Gastroesophageal sphincter (tissue), 4 donors: Measurements from ENCODE around the gene DIP2C. TPM values are rescaled to one million over a fixed set of nuclear protein-coding genes. Genes with fewer than 3 reads are reported as not detected.

Experiments used
- ATAC-seq: fragments of 150-250 bp; one replicate; pipeline ENCODE4 v1.9.1; 2016; ENCODE audit warnings: mild to moderate bottlenecking, moderate library complexity
- H3K27ac ChIP-seq, 4 donors: fragments of 200-600 bp; sonication (generic) in 3 of 4; 1 replicate in 3 of 4; 2 replicates in 1 of 4; pipeline ENCODE4 v1.5.1; 2016 to 2019
- H3K27me3 ChIP-seq: fragments of 200-600 bp; sonication (generic); one replicate; pipeline ENCODE4 v1.5.1; 2019
- H3K36me3 ChIP-seq, 2 donors: fragments of 200-600 bp; sonication (generic); one replicate each; pipeline ENCODE4 v1.5.1; 2019; ENCODE audit warnings: control low read depth in 1 of 2
- H3K4me1 ChIP-seq, 3 donors: fragments of 200-600 bp; sonication (generic); 1 replicate in 2 of 3; 2 replicates in 1 of 3; pipeline ENCODE4 v1.5.1; 2016 to 2019; ENCODE audit warnings: control low read depth in 2 of 3
- H3K4me3 ChIP-seq, 2 donors: fragments of 200-600 bp; sonication (generic); one replicate each; pipeline ENCODE4 v1.5.1; 2019; ENCODE audit warnings: mild to moderate bottlenecking in 1 of 2, moderate library complexity in 1 of 2
- H3K9me3 ChIP-seq, 3 donors: fragments of 200-600 bp; sonication (generic); one replicate each; pipeline ENCODE4 v1.5.1; 2017 to 2019; ENCODE audit warnings: control low read depth in 2 of 3
- EP300 ChIP-seq: sonication (generic); formaldehyde crosslinking; IDR thresholded peaks from one replicate; pipeline ENCODE4 v1.6.1; 2017; ENCODE audit warnings: antibody characterized with exemption, mild to moderate bottlenecking
- POLR2A ChIP-seq, 2 donors: fragments of 450-650 bp; IDR thresholded peaks; one replicate each; pipeline ENCODE4 v1.6.1; 2017; ENCODE audit warnings: antibody characterized with exemption in 2 of 2, mild to moderate bottlenecking in 2 of 2, moderate library complexity in 1 of 2
- POLR2AphosphoS5 ChIP-seq: sonication (generic); formaldehyde crosslinking; IDR thresholded peaks from one replicate; pipeline ENCODE4 v1.6.1; 2017; ENCODE audit warnings: antibody characterized with exemption
- WGBS, 2 donors: methylation state at CpG; one replicate each; pipeline ENCODE4 v1.1.5; 2018; ENCODE audit warnings: low coverage in 1 of 2; 5-methylcytosine and 5-hydroxymethylcytosine counted together
- total RNA-seq, 4 donors: library from RNA; depleted of rRNA; stranded (reverse); fragments of >200 nt; gene quantifications; one replicate each; pipeline ENCODE4 v1.1.0, GENCODE V29; 2016
- TF ChIP-seq, protein P1 (sequence below), 4 experiments: fragments of 200-600 bp in 2 of 4; fragments of 450-650 bp in 2 of 4; sonication (generic) in 1 of 4; IDR thresholded peaks; one replicate each; pipeline ENCODE4 v1.5.1; 2017 to 2019; ENCODE audit warnings: antibody characterized with exemption in 4 of 4, mild to moderate bottlenecking in 2 of 4, moderate library complexity in 2 of 4

DIP2C gene
- total RNA-seq, 4 donors from 2014 or later: 40.8 to 73.8 (median 47.7) TPM

GRCh38 chr10:234708-235406 is 454.6 kb downstream of the DIP2C start:
- Histone ChIP-seq H3K9me3 (no peaks in the 10 kb centered on the region), H3K27me3 (no peaks in the 10 kb centered on the region), H3K4me3 (no peak overlapping the region), H3K36me3 (peaks cover 4 to 33% of the 10 kb centered on the region in 2 donors), H3K27ac (no peak overlapping the region), H3K4me1 (no peaks in the 10 kb centered on the region)
- ATAC-seq: no peak
- WGBS, 2 donors: 84 to 96% methylated on average over 6 to 9 of the region's 9 CpGs
- TF ChIP-seq, protein P1, sequence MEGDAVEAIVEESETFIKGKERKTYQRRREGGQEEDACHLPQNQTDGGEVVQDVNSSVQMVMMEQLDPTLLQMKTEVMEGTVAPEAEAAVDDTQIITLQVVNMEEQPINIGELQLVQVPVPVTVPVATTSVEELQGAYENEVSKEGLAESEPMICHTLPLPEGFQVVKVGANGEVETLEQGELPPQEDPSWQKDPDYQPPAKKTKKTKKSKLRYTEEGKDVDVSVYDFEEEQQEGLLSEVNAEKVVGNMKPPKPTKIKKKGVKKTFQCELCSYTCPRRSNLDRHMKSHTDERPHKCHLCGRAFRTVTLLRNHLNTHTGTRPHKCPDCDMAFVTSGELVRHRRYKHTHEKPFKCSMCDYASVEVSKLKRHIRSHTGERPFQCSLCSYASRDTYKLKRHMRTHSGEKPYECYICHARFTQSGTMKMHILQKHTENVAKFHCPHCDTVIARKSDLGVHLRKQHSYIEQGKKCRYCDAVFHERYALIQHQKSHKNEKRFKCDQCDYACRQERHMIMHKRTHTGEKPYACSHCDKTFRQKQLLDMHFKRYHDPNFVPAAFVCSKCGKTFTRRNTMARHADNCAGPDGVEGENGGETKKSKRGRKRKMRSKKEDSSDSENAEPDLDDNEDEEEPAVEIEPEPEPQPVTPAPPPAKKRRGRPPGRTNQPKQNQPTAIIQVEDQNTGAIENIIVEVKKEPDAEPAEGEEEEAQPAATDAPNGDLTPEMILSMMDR (IDR thresholded peaks at IDR 0.05): no peak
- TF ChIP-seq POLR2AphosphoS5: no peak
- no peak for TF ChIP-seq POLR2A (IDR thresholded peaks at IDR 0.05)
- TF ChIP-seq EP300: no peak

- Histone ChIP-seq H3K9me3 (no peaks in the 10 kb centered on the region), H3K27me3 (no peaks in the 10 kb centered on the region), H3K27ac (no peak overlapping the region), H3K4me1 (no peaks in the 10 kb centered on the region), H3K36me3 (peaks cover 4 to 13% of the 10 kb centered on the region in 2 donors), H3K4me3 (no peak overlapping the region)
- 92 to 100% methylated on average over 2 to 8 of the region's 11 CpGs for WGBS, 2 donors
- ATAC-seq: no peak
- TF ChIP-seq EP300 (no peak), POLR2A (IDR thresholded peaks at IDR 0.05) (no peak), POLR2AphosphoS5 (no peak)
- TF ChIP-seq, protein P1 (IDR thresholded peaks at IDR 0.05): no peak
Observed at GRCh38 chr10:232878-233277, 456.6 kb downstream of the DIP2C start.

DNA sequence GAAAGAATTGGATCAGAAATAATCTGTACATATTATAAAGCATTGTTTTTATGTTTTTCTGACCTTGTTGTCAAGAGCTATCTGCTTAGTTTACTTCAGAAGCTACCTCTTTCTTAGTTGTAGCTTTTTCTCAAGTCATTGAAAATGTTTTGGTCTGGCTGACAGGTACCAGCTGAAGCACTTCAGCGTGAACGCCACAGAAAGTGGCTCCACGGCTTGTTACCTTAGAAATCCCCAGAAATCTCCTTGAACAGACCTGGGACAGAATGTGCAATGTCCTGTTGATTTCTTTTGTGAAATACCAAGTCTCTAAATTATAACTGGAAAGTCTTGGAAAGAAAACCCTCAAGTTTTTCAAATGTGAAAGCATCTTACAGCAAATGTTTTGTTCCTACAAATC is 457.4 kb downstream of the DIP2C start:
- Histone ChIP-seq H3K27me3 (no peaks in the 10 kb centered on the region), H3K36me3 (peaks cover 0 to 5% of the 10 kb centered on the region in 2 donors), H3K4me3 (no peak overlapping the region), H3K9me3 (no peaks in the 10 kb centered on the region), H3K27ac (peak overlapping the region in 1 of 4 donors; percentile 16), H3K4me1 (no peaks in the 10 kb centered on the region)
- no peak for ATAC-seq
- TF ChIP-seq EP300 (no peak), POLR2A (IDR thresholded peaks at IDR 0.05) (no peak), POLR2AphosphoS5 (no peak)
- TF ChIP-seq, protein P1 (IDR thresholded peaks at IDR 0.05): no peak
- WGBS, 2 donors: 74 to 96% methylated on average over 3 of the region's 3 CpGs

- Histone ChIP-seq H3K27ac (no peak overlapping the region), H3K4me3 (no peak overlapping the region), H3K4me1 (no peaks in the 10 kb centered on the region), H3K27me3 (no peaks in the 10 kb centered on the region), H3K9me3 (no peaks in the 10 kb centered on the region), H3K36me3 (no peaks in the 10 kb centered on the region)
- 83 to 84% methylated on average over 5 to 9 of the region's 9 CpGs for WGBS, 2 donors
- TF ChIP-seq POLR2AphosphoS5: no peak
- TF ChIP-seq, protein P1 (IDR thresholded peaks at IDR 0.05): peak in 3 of 4 experiments; percentile 18 to 36 (median 25)
- ATAC-seq: no peak
Observed at GRCh38 chr10:230758-231157, 458.7 kb downstream of the DIP2C start.

DNA sequence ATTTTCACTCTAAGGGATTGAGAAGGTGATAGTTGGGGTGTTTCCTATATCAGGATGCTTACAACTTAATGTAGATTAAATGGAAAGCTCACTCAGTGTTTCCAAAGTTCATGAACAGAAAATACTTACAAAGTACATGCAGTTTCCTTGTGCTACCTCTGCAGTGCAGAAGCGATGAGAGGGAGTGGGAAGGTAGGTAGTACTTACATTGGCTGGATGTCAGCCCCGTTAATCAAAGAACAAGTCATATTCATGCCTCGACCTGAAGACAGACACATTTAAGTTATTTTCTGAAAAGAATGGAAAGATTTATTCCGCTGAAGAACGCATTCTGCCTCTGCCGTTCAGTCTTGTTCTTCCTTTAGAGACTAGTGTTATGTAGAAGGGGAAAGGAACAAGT is 461.1 kb downstream of the DIP2C start:
- Histone ChIP-seq H3K4me3 (no peak overlapping the region), H3K27ac (no peak overlapping the region), H3K4me1 (no peaks in the 10 kb centered on the region), H3K36me3 (no peaks in the 10 kb centered on the region), H3K27me3 (no peaks in the 10 kb centered on the region), H3K9me3 (no peaks in the 10 kb centered on the region)
- ATAC-seq: no peak
- TF ChIP-seq POLR2A (IDR thresholded peaks at IDR 0.05) (no peak), POLR2AphosphoS5 (no peak), EP300 (no peak)
- TF ChIP-seq, protein P1 (IDR thresholded peaks at IDR 0.05): no peak
- 87% methylated on average over 6 of the region's 6 CpGs for WGBS, 2 donors
